Mesendoderm (in vitro differentiated cells): Measurements from ENCODE around the gene ZCCHC2.

ENCODE experiments used
- DNase-seq: peaks from one replicate; pipeline ENCODE4 v3.0.0; 2013
- H2AK5ac ChIP-seq: 2 replicates; pipeline ENCODE4 v1.6.1; 2013; ENCODE audit warnings: low read length, inconsistent platforms
- H2BK120ac ChIP-seq: 2 replicates; pipeline ENCODE4 v1.6.1; 2013; ENCODE audit warnings: low read depth, mild to moderate bottlenecking, low read length, moderate library complexity, mixed read lengths
- H2BK15ac ChIP-seq: replicated peaks from 2 replicates; pipeline ENCODE4 v1.6.1; 2013; ENCODE audit warnings: low read depth, mild to moderate bottlenecking, moderate library complexity
- H2BK5ac ChIP-seq: 2 replicates; pipeline ENCODE4 v1.6.1; 2013; ENCODE audit warnings: low read length, inconsistent platforms
- H3K18ac ChIP-seq: 2 replicates; pipeline ENCODE4 v1.6.1; 2013; ENCODE audit warnings: mild to moderate bottlenecking, low read length, mixed read lengths
- H3K23ac ChIP-seq: one replicate; pipeline ENCODE4 v1.6.1; 2013; ENCODE audit warnings: low read length
- H3K27ac ChIP-seq: 2 replicates; pipeline ENCODE4 v1.5.1; 2013; ENCODE audit warnings: low read depth, mild to moderate bottlenecking, inconsistent platforms, low read length, moderate library complexity
- H3K27me3 ChIP-seq: 2 replicates; pipeline ENCODE4 v1.6.1; 2013; ENCODE audit warnings: low read length, control low read depth, mild to moderate bottlenecking, inconsistent platforms; ENCODE audit not compliant: insufficient read depth, poor library complexity
- H3K36me3 ChIP-seq: 2 replicates; pipeline ENCODE4 v1.6.1; 2013; ENCODE audit warnings: low read length, inconsistent platforms; ENCODE audit not compliant: control insufficient read depth, insufficient read depth
- H3K4ac ChIP-seq: one replicate; pipeline ENCODE4 v1.6.1; 2013; ENCODE audit warnings: low read depth, mild to moderate bottlenecking, low read length, moderate library complexity
- H3K4me1 ChIP-seq: 2 replicates; pipeline ENCODE4 v1.6.1; 2013; ENCODE audit warnings: low read depth, low read length, inconsistent platforms; ENCODE audit not compliant: control insufficient read depth
- H3K4me2 ChIP-seq: 2 replicates; pipeline ENCODE4 v1.6.1; 2013; ENCODE audit warnings: low read length
- H3K4me3 ChIP-seq: 2 replicates; pipeline ENCODE4 v1.5.1; 2013; ENCODE audit warnings: mild to moderate bottlenecking, low read length
- H3K56ac ChIP-seq: one replicate; pipeline ENCODE4 v1.6.1; 2013; ENCODE audit warnings: low read length
- H3K79me1 ChIP-seq: 2 replicates; pipeline ENCODE4 v1.6.1; 2013; ENCODE audit warnings: low read length, inconsistent platforms
- H3K79me2 ChIP-seq: 2 replicates; pipeline ENCODE4 v1.6.1; 2013; ENCODE audit warnings: mild to moderate bottlenecking, low read length; ENCODE audit not compliant: control insufficient read depth, insufficient read depth
- H3K9ac ChIP-seq: 2 replicates; pipeline ENCODE4 v1.6.1; 2013; ENCODE audit warnings: low read length, inconsistent platforms
- H4K5ac ChIP-seq: one replicate; pipeline ENCODE4 v1.6.1; 2013; ENCODE audit warnings: low read length
- H4K8ac ChIP-seq: one replicate; pipeline ENCODE4 v1.6.1; 2013; ENCODE audit warnings: low read depth, mild to moderate bottlenecking, control low read depth, low read length, moderate library complexity
- WGBS: extraction: QIAGEN DNeasy Blood & Tissue Kit; methylation state at CpG from one replicate; pipeline ENCODE4 v1.1.7; 2013; ENCODE audit warnings: low lambda C conversion rate, missing lambda C conversion rate; ENCODE audit not compliant: insufficient coverage; ENCODE audit errors: extremely low coverage; 5-methylcytosine and 5-hydroxymethylcytosine counted together

The ZCCHC2 gene

GRCh38 chr18:62539284-62540165 lies 16.7 kb downstream of the ZCCHC2 start:
- Histone ChIP-seq H3K4ac (no peak overlapping the region), H3K4me2 (no peak overlapping the region), H2BK15ac (no peak overlapping the region), H3K79me2 (no peaks in the 10 kb centered on the region), H2BK120ac (no peak overlapping the region), H3K79me1 (no peaks in the 10 kb centered on the region), H3K56ac (no peak overlapping the region), H3K27me3 (no peaks in the 10 kb centered on the region), H3K36me3 (no peaks in the 10 kb centered on the region), H2AK5ac (no peak overlapping the region), H4K8ac (no peak overlapping the region), H3K23ac (no peak overlapping the region), H4K5ac (no peak overlapping the region), H2BK5ac (no peak overlapping the region), H3K9ac (no peak overlapping the region), H3K4me3 (no peak overlapping the region), H3K27ac (no peak overlapping the region), H3K4me1 (no peaks in the 10 kb centered on the region), H3K18ac (no peak overlapping the region)
- no CpG with 5 or more reads among the region's 11 CpGs for WGBS
- no peak for DNase-seq

GRCh38 chr18:62543021-62543420 lies 20.2 kb downstream of the ZCCHC2 start:
- no CpG with 5 or more reads among the region's 7 CpGs for WGBS

GRCh38 chr18:62545098-62545497 lies 22.3 kb downstream of the ZCCHC2 start:
- H3K27me3 ChIP-seq = no peaks in the 10 kb centered on the region
- H3K79me2 ChIP-seq = no peaks in the 10 kb centered on the region
- H3K27ac ChIP-seq = no peak overlapping the region
- DNase-seq = no peak
- no peaks in the 10 kb centered on the region for H3K79me1 ChIP-seq
- H2BK5ac ChIP-seq = no peak overlapping the region
- H3K4me3 ChIP-seq = no peak overlapping the region
- H3K4me2 ChIP-seq = no peak overlapping the region
- H3K23ac ChIP-seq = no peak overlapping the region
- WGBS = no CpG with 5 or more reads among the region's 4 CpGs
- H4K5ac ChIP-seq = no peak overlapping the region
- no peak overlapping the region for H2BK15ac ChIP-seq
- no peak overlapping the region for H3K4ac ChIP-seq
- no peak overlapping the region for H4K8ac ChIP-seq
- H3K18ac ChIP-seq = no peak overlapping the region
- H3K56ac ChIP-seq = no peak overlapping the region
- no peak overlapping the region for H3K9ac ChIP-seq
- no peak overlapping the region for H2AK5ac ChIP-seq
- H2BK120ac ChIP-seq = no peak overlapping the region
- H3K36me3 ChIP-seq = no peaks in the 10 kb centered on the region
- no peaks in the 10 kb centered on the region for H3K4me1 ChIP-seq

More at GRCh38 chr18:62543021-62543420, 20.2 kb downstream of the ZCCHC2 start:
- H4K8ac ChIP-seq = no peak overlapping the region
- H3K79me2 ChIP-seq = no peaks in the 10 kb centered on the region
- H2BK15ac ChIP-seq = no peak overlapping the region
- no peak overlapping the region for H3K4ac ChIP-seq
- H3K4me3 ChIP-seq = no peak overlapping the region
- no peak overlapping the region for H3K23ac ChIP-seq
- no peak for DNase-seq
- H3K4me2 ChIP-seq = no peak overlapping the region
- H3K9ac ChIP-seq = no peak overlapping the region
- no peak overlapping the region for H4K5ac ChIP-seq
- H3K4me1 ChIP-seq = no peaks in the 10 kb centered on the region
- no peak overlapping the region for H2BK5ac ChIP-seq
- no peak overlapping the region for H3K27ac ChIP-seq
- H2AK5ac ChIP-seq = no peak overlapping the region
- no peaks in the 10 kb centered on the region for H3K36me3 ChIP-seq
- H3K56ac ChIP-seq = no peak overlapping the region
- H3K27me3 ChIP-seq = no peaks in the 10 kb centered on the region
- no peak overlapping the region for H3K18ac ChIP-seq
- H2BK120ac ChIP-seq = no peak overlapping the region
- H3K79me1 ChIP-seq = no peaks in the 10 kb centered on the region

- no peak overlapping the region for H2BK5ac ChIP-seq
- H2AK5ac ChIP-seq = no peak overlapping the region
- H3K79me1 ChIP-seq = no peaks in the 10 kb centered on the region
- no peak overlapping the region for H3K18ac ChIP-seq
- no peak overlapping the region for H3K23ac ChIP-seq
- no peak overlapping the region for H3K4me3 ChIP-seq
- H4K5ac ChIP-seq = no peak overlapping the region
- no peak overlapping the region for H3K4ac ChIP-seq
- H3K79me2 ChIP-seq = no peaks in the 10 kb centered on the region
- no peak overlapping the region for H3K9ac ChIP-seq
- WGBS = no CpG with 5 or more reads among the region's 5 CpGs
- H2BK15ac ChIP-seq = no peak overlapping the region
- no peak overlapping the region for H3K4me2 ChIP-seq
- H3K56ac ChIP-seq = no peak overlapping the region
- no peak for DNase-seq
- H3K27ac ChIP-seq = no peak overlapping the region
- H2BK120ac ChIP-seq = no peak overlapping the region
- no peaks in the 10 kb centered on the region for H3K27me3 ChIP-seq
- H3K4me1 ChIP-seq = no peaks in the 10 kb centered on the region
- no peak overlapping the region for H4K8ac ChIP-seq
- no peaks in the 10 kb centered on the region for H3K36me3 ChIP-seq
Observed at GRCh38 chr18:62549755-62550154, 26.9 kb downstream of the ZCCHC2 start.

- H2AK5ac ChIP-seq = no peak overlapping the region
- no CpG with 5 or more reads among the region's 9 CpGs for WGBS
Observed at GRCh38 chr18:62550746-62551145, 27.9 kb downstream of the ZCCHC2 start.

More at GRCh38 chr18:62550746-62551145, 27.9 kb downstream of the ZCCHC2 start:
- no peak overlapping the region for H4K5ac ChIP-seq
- H3K9ac ChIP-seq = no peak overlapping the region
- no peak overlapping the region for H4K8ac ChIP-seq
- H3K4me3 ChIP-seq = no peak overlapping the region
- no peak overlapping the region for H3K4me2 ChIP-seq
- no peaks in the 10 kb centered on the region for H3K4me1 ChIP-seq
- H3K27me3 ChIP-seq = no peaks in the 10 kb centered on the region
- H3K36me3 ChIP-seq = no peaks in the 10 kb centered on the region
- H3K4ac ChIP-seq = no peak overlapping the region
- no peak for DNase-seq
- H2BK15ac ChIP-seq = no peak overlapping the region
- H2BK5ac ChIP-seq = no peak overlapping the region
- no peak overlapping the region for H2BK120ac ChIP-seq
- no peak overlapping the region for H3K23ac ChIP-seq
- H3K27ac ChIP-seq = no peak overlapping the region
- H3K56ac ChIP-seq = no peak overlapping the region
- H3K79me2 ChIP-seq = no peaks in the 10 kb centered on the region
- no peaks in the 10 kb centered on the region for H3K79me1 ChIP-seq
- H3K18ac ChIP-seq = no peak overlapping the region
